ENCODE data around the gene PRR23E. TPM values are rescaled to one million over a fixed set of nuclear protein-coding genes. Genes with fewer than 3 reads are reported as not detected.
A peak's percentile ranks its signal among the peaks of the same experiment; 100 is the strongest.

The PRR23E gene
- total RNA-seq, 1 donor from 2014 or later = not detected

DNA sequence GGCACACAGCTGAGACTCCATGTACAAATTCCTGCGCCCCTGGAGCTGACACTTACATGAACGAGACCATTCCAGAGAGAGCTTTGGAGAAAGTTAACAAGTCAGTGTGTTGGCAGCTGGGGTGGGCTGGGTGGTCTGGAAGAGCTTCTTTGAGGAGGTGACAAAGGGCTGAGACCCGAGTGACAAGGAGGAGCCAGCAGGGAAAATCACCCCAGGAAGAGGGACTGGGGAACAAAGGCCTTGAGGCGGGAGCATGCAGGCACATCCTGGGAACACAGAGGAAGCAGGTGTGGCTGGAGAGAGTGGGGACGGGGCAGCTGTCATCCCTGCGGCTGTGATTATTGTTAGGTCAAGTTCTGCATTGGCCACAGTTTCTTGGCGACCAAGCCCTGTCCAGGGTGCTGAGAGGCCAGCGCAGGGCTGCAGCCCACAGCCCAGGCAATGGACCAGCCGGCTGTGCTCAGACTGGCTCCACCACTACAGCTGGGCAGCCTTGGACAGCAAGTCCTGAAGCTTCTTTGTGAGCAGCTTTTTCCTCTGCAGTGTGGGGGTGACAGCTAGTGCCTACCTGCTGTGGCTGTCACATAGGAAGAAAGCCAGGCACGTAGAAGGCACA is 34.2 kb upstream of the PRR23E start:
- Mint-ChIP-seq H3K36me3 (ENCODE audit: unreplicated experiment) (no peaks in the 10 kb centered on the region), H3K9me3 (ENCODE audit: unreplicated experiment) (no peaks in the 10 kb centered on the region), H3K27ac (ENCODE audit: unreplicated experiment) (no peak overlapping the region), H3K4me1 (ENCODE audit: unreplicated experiment) (no peaks in the 10 kb centered on the region), H3K4me3 (ENCODE audit: unreplicated experiment) (no peak overlapping the region), H3K27me3 (ENCODE audit: unreplicated experiment) (no peaks in the 10 kb centered on the region)
- TF ChIP-seq, protein P1, sequence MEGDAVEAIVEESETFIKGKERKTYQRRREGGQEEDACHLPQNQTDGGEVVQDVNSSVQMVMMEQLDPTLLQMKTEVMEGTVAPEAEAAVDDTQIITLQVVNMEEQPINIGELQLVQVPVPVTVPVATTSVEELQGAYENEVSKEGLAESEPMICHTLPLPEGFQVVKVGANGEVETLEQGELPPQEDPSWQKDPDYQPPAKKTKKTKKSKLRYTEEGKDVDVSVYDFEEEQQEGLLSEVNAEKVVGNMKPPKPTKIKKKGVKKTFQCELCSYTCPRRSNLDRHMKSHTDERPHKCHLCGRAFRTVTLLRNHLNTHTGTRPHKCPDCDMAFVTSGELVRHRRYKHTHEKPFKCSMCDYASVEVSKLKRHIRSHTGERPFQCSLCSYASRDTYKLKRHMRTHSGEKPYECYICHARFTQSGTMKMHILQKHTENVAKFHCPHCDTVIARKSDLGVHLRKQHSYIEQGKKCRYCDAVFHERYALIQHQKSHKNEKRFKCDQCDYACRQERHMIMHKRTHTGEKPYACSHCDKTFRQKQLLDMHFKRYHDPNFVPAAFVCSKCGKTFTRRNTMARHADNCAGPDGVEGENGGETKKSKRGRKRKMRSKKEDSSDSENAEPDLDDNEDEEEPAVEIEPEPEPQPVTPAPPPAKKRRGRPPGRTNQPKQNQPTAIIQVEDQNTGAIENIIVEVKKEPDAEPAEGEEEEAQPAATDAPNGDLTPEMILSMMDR (IDR thresholded peaks at IDR 0.05) = no peak
- DNase-seq (ENCODE audit: extremely low spot score, unreplicated experiment) = no peak

DNA sequence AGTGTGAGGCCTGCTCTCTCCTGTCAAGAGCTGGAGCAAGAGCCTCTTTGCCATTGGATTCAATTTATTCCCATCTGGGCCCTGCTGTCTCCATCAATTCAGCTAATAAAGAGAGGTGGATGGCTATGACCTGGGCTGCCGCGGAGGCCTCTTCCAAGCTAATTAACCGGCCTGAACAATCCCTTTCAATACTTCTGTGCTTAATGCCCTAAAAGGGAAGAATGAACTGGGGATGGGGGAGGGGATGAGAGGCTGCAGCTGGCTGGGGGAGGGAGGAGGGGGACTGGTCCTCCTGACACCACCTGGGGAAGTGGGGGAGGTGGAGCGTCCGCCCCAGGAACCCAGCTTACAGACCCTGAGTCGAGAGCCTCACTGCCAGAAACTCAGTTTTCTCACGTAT is 33.4 kb upstream of the PRR23E start:
- Mint-ChIP-seq H3K4me3 (ENCODE audit: unreplicated experiment) (no peak overlapping the region), H3K27ac (ENCODE audit: unreplicated experiment) (no peak overlapping the region), H3K27me3 (ENCODE audit: unreplicated experiment) (no peaks in the 10 kb centered on the region), H3K9me3 (ENCODE audit: unreplicated experiment) (no peaks in the 10 kb centered on the region), H3K4me1 (ENCODE audit: unreplicated experiment) (no peaks in the 10 kb centered on the region), H3K36me3 (ENCODE audit: unreplicated experiment) (no peaks in the 10 kb centered on the region)
- DNase-seq (ENCODE audit: extremely low spot score, unreplicated experiment) = no peak
- TF ChIP-seq, protein P1 (IDR thresholded peaks at IDR 0.05) = no peak

DNA sequence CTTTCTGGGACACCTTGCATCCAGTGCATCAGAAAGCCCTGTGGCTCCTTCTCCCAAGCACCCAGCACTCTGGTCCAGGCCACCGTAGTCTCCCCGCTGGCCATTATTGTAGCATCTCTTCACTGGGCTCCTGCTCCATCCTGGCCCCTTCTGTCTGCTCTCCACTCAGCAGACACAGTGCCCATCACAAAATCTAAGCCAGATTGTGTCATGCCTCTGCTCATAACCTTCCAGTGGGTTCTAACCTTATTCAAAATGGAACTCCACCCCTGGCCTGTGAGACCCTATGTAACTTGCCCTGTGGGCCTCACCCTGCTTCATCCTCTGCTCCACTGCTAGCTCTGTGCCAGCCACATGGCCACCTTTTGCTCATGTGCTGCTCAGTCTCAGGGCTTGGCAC is 31.7 kb upstream of the PRR23E start:
- TF ChIP-seq, protein P1 (IDR thresholded peaks at IDR 0.05) = no peak
- no peaks in the 10 kb centered on the region for H3K9me3 Mint-ChIP-seq (ENCODE audit: unreplicated experiment)
- H3K4me1 Mint-ChIP-seq (ENCODE audit: unreplicated experiment) = no peaks in the 10 kb centered on the region
- DNase-seq (ENCODE audit: extremely low spot score, unreplicated experiment) = no peak
- H3K4me3 Mint-ChIP-seq (ENCODE audit: unreplicated experiment) = no peak overlapping the region
- peaks cover 3% of the 10 kb centered on the region for H3K27me3 Mint-ChIP-seq (ENCODE audit: unreplicated experiment)
- no peaks in the 10 kb centered on the region for H3K36me3 Mint-ChIP-seq (ENCODE audit: unreplicated experiment)
- H3K27ac Mint-ChIP-seq (ENCODE audit: unreplicated experiment) = no peak overlapping the region

DNA sequence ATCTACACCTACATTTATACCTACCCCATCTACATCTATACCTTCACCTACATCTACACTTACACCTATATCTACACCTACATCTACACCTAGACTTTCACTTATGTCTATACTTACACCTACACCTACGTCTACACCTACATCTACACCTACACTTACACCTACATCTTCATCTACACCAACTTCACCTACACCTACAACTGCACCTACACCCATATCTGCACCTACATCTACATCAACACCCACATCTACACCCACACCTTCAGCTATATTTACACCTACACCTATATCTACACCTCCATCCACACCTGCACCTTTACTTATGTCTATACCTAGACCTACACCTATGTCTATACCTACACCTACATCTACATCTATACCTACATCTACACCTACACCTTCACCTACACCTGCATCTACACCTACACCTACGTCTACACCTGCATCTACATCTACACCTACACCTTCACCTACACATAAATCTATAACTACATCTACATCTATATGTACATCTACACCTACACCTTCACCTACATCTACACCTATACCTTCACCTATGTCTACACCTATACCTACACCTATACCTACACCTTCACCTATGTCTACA is 30.9 kb upstream of the PRR23E start:
- H3K27me3 Mint-ChIP-seq (ENCODE audit: unreplicated experiment) = peaks cover 3% of the 10 kb centered on the region
- no peak overlapping the region for H3K27ac Mint-ChIP-seq (ENCODE audit: unreplicated experiment)
- no peak overlapping the region for H3K4me3 Mint-ChIP-seq (ENCODE audit: unreplicated experiment)
- H3K4me1 Mint-ChIP-seq (ENCODE audit: unreplicated experiment) = no peaks in the 10 kb centered on the region
- DNase-seq (ENCODE audit: extremely low spot score, unreplicated experiment) = no peak
- TF ChIP-seq, protein P1 (IDR thresholded peaks at IDR 0.05) = no peak
- H3K9me3 Mint-ChIP-seq (ENCODE audit: unreplicated experiment) = no peaks in the 10 kb centered on the region
- no peaks in the 10 kb centered on the region for H3K36me3 Mint-ChIP-seq (ENCODE audit: unreplicated experiment)

DNA sequence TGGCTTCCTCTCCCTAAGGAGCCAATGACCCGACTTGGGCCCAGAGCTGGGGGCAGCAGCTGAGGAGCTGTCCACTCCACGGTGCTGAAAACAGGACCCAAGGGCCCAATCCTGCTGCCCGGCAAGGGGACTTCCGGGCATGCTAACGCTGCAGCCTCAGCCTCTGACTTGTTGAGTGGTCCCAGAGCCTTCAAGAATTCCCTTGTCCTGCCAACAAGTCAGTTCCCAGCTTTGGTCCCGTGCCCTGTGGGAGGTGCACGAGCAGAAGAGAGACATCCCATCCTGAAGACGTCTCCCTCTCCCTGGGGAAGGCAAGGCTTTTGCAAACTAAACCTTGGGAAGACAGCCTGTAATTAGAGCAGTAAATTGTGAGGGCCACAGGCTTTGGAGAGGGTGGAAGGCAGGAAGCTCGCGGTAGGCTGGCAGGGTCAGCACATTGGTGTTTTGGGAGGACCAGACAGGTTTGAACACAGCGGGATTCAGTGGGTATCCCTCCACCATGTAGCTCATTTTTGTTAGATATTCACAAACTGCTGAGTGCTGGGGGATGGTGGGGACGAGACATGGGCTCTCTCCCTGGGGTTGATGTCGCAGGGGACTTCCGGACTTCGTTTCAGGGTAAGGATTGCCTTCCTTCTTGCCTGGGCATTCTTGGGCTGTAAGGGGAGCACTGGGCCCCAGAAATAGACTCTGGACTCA is 29.8 kb upstream of the PRR23E start:
- Mint-ChIP-seq H3K36me3 (ENCODE audit: unreplicated experiment) (no peaks in the 10 kb centered on the region), H3K27me3 (ENCODE audit: unreplicated experiment) (peaks cover 3% of the 10 kb centered on the region), H3K4me3 (ENCODE audit: unreplicated experiment) (no peak overlapping the region), H3K4me1 (ENCODE audit: unreplicated experiment) (no peaks in the 10 kb centered on the region), H3K27ac (ENCODE audit: unreplicated experiment) (no peak overlapping the region), H3K9me3 (ENCODE audit: unreplicated experiment) (no peaks in the 10 kb centered on the region)
- TF ChIP-seq, protein P1 (IDR thresholded peaks at IDR 0.05) = no peak
- peak; percentile 75 for DNase-seq (ENCODE audit: extremely low spot score, unreplicated experiment)

Measured in osteocyte (in vitro differentiated cells).